ENCODE results near the gene RBM15B.
"Not testable (repeated sequence)": the region's sequence is repeated elsewhere in the genome, so short reads cannot be mapped to it uniquely, and the experiment has no call there.

Gene RBM15B

DNA sequence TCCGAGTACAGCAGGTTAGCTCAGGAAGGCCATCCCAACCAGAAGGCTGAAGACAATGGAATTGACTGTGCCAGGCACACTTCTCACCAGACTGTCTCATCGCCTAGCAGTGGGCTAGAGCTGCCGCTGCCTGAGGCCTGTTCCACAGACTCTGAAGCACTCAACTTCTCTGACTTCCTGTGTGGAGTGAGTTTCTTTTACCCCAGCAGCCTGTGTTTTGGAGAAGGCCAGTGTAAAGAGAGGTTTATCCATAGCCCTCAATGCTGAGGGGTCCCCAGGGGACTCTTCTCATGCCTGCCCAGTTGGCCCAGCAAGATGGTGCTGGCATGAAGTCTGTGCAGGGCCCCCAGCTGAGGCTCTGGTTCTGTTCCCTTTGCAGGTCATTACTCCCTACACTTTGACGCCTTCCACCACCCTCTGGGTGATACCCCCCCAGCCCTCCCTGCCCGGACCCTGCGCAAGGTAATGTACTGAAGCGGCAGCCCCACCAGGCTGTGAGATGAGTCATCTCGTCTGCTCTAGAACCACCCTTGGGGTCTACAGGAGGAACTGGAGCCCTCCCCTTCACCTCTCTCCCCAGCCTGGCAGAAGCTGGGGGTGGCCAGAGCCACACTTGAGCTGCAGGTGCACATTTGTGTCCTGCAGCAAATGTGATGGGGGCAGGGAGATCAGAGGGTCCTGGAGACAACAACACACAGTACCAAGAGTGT, 11.2 kb upstream of the RBM15B start:
- DNase-seq: no peak

- no peak for DNase-seq
Measured at GRCh38 chr3:51380601-51381332, 10.3 kb upstream of the RBM15B start.

DNA sequence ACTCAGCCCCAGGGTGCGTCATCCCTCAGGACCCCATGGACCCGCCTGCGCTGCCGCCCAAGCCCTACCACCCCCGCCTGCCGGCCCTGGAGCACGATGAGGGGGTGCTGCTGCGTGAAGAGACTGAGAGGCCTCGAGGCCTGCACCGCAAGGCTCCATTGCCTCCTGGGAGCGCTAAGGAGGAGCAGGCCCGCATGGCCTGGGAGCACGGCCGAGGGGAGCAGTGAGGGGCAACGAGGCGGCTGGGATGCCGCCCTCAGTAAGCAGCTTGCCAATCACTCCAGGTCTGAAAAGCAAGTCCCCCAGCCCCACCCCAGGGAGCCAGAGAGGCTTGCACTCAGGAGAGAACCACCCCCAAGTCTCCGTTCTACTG, 9.8 kb upstream of the RBM15B start:
- no peak for DNase-seq

DNA sequence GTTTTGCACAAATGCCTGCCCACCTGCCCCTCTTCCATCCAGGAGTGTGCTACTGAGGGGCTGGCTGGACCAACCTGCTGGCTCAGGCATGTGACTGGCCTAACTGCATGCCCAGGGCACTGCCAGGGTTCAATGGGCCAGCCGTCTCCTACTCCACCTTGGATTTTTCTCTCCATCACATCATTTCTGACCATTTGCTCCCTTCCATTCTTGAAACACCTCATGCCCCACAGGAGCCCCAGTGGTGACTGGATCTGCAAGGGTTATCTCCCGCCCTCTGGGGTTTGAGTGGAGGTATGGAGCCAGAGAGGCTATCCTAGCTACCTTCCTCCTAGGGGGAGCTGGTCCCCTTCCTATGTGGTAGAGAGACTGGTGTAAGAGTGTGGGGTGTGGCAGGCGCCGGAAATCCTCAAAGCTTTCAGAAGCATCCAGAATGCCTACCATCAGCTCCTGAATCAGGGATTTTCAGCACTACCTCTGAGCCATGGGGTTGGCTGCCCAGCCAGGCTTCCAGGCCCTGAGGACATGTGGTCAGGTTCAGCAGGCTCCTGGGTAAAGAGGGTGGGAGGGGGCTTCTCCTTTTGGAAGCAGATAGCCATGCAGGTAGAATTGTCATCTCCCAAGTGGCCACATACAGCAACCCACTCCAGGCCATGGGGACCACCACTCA, 8.9 kb upstream of the RBM15B start:
- DNase-seq: no peak

DNA sequence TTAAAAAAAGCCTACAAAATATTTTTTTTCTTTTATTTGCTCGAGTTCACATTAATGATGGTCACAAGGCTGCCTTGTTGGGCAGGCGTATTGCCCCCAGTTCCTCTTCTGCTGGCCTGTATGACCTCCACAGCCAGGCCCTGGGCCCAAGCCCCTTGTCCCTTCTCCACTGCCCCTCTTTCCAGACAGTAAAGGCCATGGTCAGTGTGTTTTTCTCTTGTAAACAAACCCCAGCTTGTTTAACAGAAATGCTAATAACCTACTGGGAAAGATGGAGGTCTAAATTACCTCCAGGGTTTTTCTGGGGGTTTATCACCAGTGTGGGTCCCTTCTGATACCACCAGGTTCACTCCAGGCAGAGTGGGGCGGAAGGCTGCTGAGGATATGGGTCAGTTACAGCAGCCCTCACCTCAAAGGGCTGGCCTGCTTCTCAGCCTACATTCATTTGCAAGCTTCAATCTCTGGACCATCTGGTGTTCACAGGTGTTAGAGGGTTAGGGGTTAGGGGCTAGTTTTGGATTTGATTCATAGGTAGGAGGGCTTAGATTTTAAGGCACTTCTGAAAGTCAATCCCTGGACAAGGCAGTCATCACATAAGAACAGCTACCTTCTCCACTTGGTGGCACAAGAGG, 8.0 kb upstream of the RBM15B start:
- DNase-seq: no peak

DNA sequence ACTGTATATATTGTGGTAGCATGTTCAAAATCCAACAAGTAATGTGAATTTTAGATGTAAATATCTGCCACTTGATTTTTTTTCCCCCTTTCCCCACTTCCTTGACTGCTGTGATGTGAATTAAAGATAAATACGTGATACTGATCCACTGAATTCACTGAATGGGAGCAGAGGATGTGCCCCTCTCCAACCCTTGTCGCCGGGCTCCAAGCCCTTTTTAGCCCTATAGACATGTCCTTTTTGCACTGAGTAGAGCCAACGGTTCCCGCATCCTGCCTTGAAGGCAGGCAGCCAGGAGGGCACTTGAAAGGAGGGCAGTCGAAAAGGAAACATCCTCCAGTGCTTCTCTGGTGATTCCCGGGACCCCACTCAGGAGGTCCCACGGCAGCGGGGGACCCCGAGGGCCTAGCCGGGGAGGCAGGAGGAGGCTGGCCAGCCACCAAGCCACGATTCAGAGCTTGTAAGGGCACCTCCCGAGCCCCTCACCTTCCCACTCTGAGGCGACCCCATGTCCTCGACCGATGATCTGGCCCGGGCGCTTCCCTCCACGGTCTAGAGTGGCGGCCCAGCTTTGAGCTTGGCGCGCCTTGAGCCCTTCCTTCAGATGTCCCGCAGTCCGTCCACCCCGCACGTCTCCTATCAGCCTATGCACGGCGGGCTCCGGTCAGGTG, 6.9 kb upstream of the RBM15B start:
- DNase-seq: peak; percentile 20

- DNase-seq: peak; percentile 98
Measured at GRCh38 chr3:51384726-51385473, 6.2 kb upstream of the RBM15B start, which contains the start of gene MANF. MANF (plus strand) TSS chr3:51385291; CDS start chr3:51385343, 52 bp downstream.

GRCh38 chr3:51385621-51386091, 5.4 kb upstream of the RBM15B start:
- peak; percentile 17 for DNase-seq

- no peak for DNase-seq
Measured at GRCh38 chr3:51386159-51386851, 4.8 kb upstream of the RBM15B start.

DNA sequence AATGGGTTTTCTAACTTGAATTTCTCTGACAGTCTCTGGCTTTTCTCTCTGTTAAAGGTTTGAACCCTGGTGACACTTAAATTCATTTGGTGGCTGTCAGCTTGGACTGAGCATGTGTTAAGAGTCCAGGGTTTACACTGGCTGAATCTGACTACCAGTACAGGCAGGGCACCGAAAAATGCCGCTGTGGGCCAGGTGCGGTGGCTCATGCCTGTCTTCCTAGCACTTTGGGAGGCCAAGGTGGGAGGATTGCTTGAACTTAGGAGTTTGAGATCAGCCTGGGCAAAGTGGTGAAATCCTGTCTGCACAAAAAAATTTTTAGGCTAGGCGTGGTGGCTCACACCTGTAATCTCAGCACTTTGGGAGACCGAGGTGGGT, 4.2 kb upstream of the RBM15B start:
- no peak for DNase-seq

DNA sequence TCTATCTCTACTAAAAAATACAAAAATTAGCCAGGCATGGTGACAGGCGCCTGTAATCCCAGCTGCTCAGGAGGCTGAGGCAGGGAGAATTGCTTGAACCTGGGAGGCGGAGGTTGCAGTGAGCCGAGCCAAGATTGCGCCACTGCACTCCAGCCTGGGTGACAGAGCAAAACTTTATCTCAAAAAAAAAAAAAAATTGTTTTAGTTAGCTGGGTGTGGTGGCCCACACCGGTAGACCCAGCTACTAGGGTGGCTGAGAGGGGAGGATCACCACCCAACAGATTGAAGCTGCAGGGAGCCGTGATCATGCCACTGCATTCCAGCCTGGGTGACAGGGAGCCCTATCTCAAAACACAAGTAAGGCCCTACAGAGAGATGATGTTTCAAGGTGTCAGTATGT, 3.8 kb upstream of the RBM15B start:
- not testable (repeated sequence) for DNase-seq

GRCh38 chr3:51388286-51389029, 2.6 kb upstream of the RBM15B start:
- DNase-seq: no peak

- peak; percentile 69 for DNase-seq
Measured at GRCh38 chr3:51389423-51390183, 1.5 kb upstream of the RBM15B start.

- no peak for DNase-seq
Measured at GRCh38 chr3:51390246-51391074, 625 bp upstream of the RBM15B start.

DNA sequence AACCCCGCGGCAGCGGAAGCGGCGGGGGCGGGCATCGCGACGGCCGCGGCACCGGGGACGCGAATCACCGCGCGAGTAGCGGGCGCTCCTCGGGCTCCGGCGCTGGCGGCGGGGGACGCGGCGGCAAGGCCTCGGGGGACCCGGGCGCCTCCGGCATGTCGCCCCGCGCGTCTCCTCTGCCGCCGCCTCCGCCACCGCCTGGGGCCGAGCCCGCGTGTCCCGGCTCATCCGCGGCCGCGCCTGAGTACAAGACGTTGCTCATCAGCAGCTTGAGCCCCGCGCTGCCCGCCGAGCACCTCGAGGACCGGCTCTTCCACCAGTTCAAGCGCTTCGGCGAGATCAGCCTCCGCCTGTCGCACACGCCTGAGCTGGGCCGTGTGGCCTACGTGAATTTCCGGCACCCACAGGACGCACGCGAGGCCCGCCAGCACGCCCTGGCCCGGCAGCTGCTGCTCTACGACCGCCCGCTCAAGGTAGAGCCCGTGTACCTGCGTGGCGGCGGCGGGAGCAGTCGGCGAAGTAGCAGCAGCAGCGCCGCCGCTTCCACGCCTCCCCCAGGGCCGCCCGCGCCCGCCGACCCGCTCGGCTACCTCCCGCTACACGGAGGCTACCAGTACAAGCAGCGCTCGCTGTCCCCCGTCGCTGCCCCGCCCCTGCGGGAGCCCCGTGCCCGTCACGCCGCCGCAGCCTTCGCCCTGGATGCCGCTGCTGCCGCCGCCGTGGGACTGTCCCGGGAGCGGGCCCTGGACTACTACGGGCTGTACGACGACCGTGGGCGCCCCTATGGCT, 675 bp downstream of the RBM15B start:
- peak; percentile 61 for DNase-seq

GRCh38 chr3:51392355-51393133, 1.5 kb downstream of the RBM15B start:
- DNase-seq: no peak

DNA sequence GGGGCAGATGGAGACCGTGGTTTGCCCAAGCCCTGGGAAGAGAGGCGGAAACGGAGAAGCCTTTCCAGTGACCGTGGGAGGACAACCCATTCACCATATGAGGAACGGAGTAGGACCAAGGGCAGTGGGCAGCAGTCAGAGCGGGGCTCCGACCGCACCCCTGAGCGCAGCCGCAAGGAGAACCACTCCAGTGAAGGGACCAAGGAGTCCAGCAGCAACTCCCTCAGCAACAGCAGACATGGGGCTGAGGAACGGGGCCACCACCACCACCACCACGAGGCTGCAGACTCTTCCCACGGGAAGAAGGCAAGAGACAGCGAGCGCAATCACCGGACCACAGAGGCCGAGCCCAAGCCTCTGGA, 2.0 kb downstream of the RBM15B start:
- DNase-seq: no peak

Measured in CD4-positive, alpha-beta T cell treated with Interleukin-10 for 1 hour (primary cell).